ENCODE data around the gene RC3H1. TPM values are rescaled to one million over a fixed set of nuclear protein-coding genes. Genes with fewer than 3 reads are reported as not detected.

RC3H1 gene
- total and polyA plus RNA-seq, 2 of the 8 experiments (the other 6 are each of a cell fraction or from before 2014, with no cell fraction given): 7.4 to 32.2 TPM

- Histone ChIP-seq H3K18ac (ENCODE audit: extremely low read depth, low read length) (no peak overlapping the region), H4K91ac (replicated peaks; ENCODE audit: insufficient read length, low read length) (no peak overlapping the region), H2BK120ac (replicated peaks; ENCODE audit: low read depth, low read length) (no peak overlapping the region), H2BK12ac (ENCODE audit: low read depth, low read length) (no peak overlapping the region), H4K20me1 (replicated peaks in 1 of 2; ENCODE audit: control insufficient read depth in 1 of 2, insufficient read depth in 2 of 2, low read length in 2 of 2) (no peaks in the 10 kb centered on the region), H3K27ac (ENCODE audit: low read depth, low read length) (no peak overlapping the region), H3K4me3 (ENCODE audit: extremely low read depth in 1 of 4, insufficient read depth in 2 of 4, low read depth in 3 of 4, low read length in 4 of 4) (no peak overlapping the region), H2BK15ac (ENCODE audit: low read length) (0 out of 2 replicates have a peak overlapping the region, but pooled peaks have one; percentile 20), H3K9me3 (ENCODE audit: insufficient read depth in 2 of 2, low read depth in 1 of 2, low read length in 1 of 2) (no peaks in the 10 kb centered on the region), H3K4ac (replicated peaks; ENCODE audit: insufficient read length, low read depth, low read length) (no peak overlapping the region), H3K4me1 (replicated peaks in 1 of 4; ENCODE audit: control insufficient read depth in 3 of 4, insufficient read depth in 4 of 4, low read length in 3 of 4) (peaks cover 0 to 7% (median 2%) of the 10 kb centered on the region in 4 experiments; a peak in 2 of 7 replicates), H2AK5ac (ENCODE audit: low read depth, low read length) (no peak overlapping the region), H3K79me2 (ENCODE audit: control insufficient read depth in 1 of 2, insufficient read depth in 2 of 2, low read length in 2 of 2) (no peaks in the 10 kb centered on the region), H3K9ac (replicated peaks in 1 of 4; ENCODE audit: extremely low read depth in 1 of 4, low read depth in 3 of 4, low read length in 3 of 4) (no peak overlapping the region), H3K23me2 (ENCODE audit: low read depth, low read length) (no peaks in the 10 kb centered on the region), H3K56ac (replicated peaks; ENCODE audit: insufficient read length, low read depth, low read length) (no peak overlapping the region), H3K36me3 (ENCODE audit: control insufficient read depth in 2 of 4, insufficient read depth in 4 of 4, low read length in 3 of 4) (peaks cover 0 to 14% (median 5%) of the 10 kb centered on the region in 4 experiments; a peak in 4 of 8 replicates), H3K4me2 (ENCODE audit: insufficient read depth in 1 of 2, low read depth in 2 of 2, low read length in 2 of 2) (no peak overlapping the region), H3K14ac (ENCODE audit: insufficient read length) (no peak overlapping the region), H4K5ac (ENCODE audit: insufficient read length, low read depth, low read length) (no peak overlapping the region), H3K27me3 (replicated peaks in 1 of 4; ENCODE audit: control insufficient read depth in 3 of 4, extremely low read depth in 1 of 4, insufficient read depth in 3 of 4, low read length in 3 of 4) (no peaks in the 10 kb centered on the region), H4K8ac (ENCODE audit: extremely low read depth, insufficient read depth, low read length) (no peak overlapping the region), H3K79me1 (ENCODE audit: low read depth, low read length) (no peaks in the 10 kb centered on the region), H2AFZ (ENCODE audit: low read length) (no peak overlapping the region), H2BK20ac (ENCODE audit: low read length) (no peak overlapping the region), H2BK5ac (ENCODE audit: low read depth, low read length) (no peak overlapping the region), H3K23ac (ENCODE audit: insufficient read length) (no peak overlapping the region)
- TF ChIP-seq SP4 (IDR thresholded peaks at IDR 0.05; ENCODE audit: low read length): no peak
- TF ChIP-seq EGR1 (IDR thresholded peaks at IDR 0.05; ENCODE audit: borderline replicate concordance, low read depth, low read length): no peak
- no peak for TF ChIP-seq BACH1 (IDR thresholded peaks at IDR 0.05; ENCODE audit: low read length)
- no peak for TF ChIP-seq ZNF274 (IDR thresholded peaks at IDR 0.05; ENCODE audit: borderline replicate concordance, extremely low read depth, low read length)
- no peak for TF ChIP-seq ATF3 (IDR thresholded peaks at IDR 0.05; ENCODE audit: insufficient read depth, low read depth, low read length)
- TF ChIP-seq KDM5A (IDR thresholded peaks at IDR 0.05; ENCODE audit: low read length): no peak
- TF ChIP-seq SAP30 (IDR thresholded peaks at IDR 0.05; ENCODE audit: insufficient read depth, insufficient replicate concordance, low read length): no peak
- TF ChIP-seq BCL11A (IDR thresholded peaks at IDR 0.05; ENCODE audit: low read depth in 2 of 2, low read length in 2 of 2): no peak
- no peak for TF ChIP-seq CBX8 (IDR thresholded peaks at IDR 0.05; ENCODE audit: borderline replicate concordance, low read depth, low read length)
- TF ChIP-seq CHD2 (IDR thresholded peaks at IDR 0.05; ENCODE audit: low read length): no peak
- DNase-seq (ENCODE audit: low read depth in 1 of 2, low spot score in 2 of 2): no peak
- 77% methylated on average over 4 of the region's 4 CpGs; no CpG with 5 or more reads in 1 of the 2 experiments for WGBS, 2 experiments (ENCODE audit: extremely low coverage in 1 of 2, insufficient coverage in 1 of 2, insufficient read length in 1 of 2, insufficient replicate concordance in 2 of 2, low coverage in 1 of 2, low lambda C conversion rate in 2 of 2, missing lambda C conversion rate in 1 of 2)
- ChIA-PET POLR2A (ENCODE audit: partially characterized antibody) (interaction anchor here (1.0 to 6.8 kb wide), 2 partner anchors 21 to 63 kb away, joined by 3 to 109 read pairs; partner anchors contain the start of genes DARS2, GAS5 and ZBTB37), CTCF (ENCODE audit: partially characterized antibody) (interaction anchor here (0.7 kb wide), 1 partner anchor 10 kb away, joined by 3 read pairs; no protein-coding TSS in a partner anchor)
- FAIRE-seq: no peak
Observed at GRCh38 chr1:173886746-173887611, 135.2 kb downstream of the RC3H1 start.

Measured in H1 (cell line).